MCF 10A (cell line): ENCODE measurements around the gene LTBP3. TPM values are rescaled to one million over a fixed set of nuclear protein-coding genes. Genes with fewer than 3 reads are reported as not detected.
A peak's percentile ranks its signal among the peaks of the same experiment; 100 is the strongest.

Experiments used
- BruUV-seq: library from RNA; stranded (reverse); fragments of 400-500 nt; replicated peaks from 2 replicates; lab custom pipeline; 2021; lab: Mats Ljungman, UMichigan
- CTCF ChIA-PET: fragments of 300-600 bp; sonication (Branson Sonifier 250); formaldehyde crosslinking; extraction: SDS; loops from one replicate; lab custom pipeline; 2021; ENCODE audit warnings: antibody characterized with exemption, inconsistent platforms; lab: Yijun Ruan, JAX
- POLR2A ChIA-PET: fragments of 300-600, 350-650 bp; sonication (Branson Sonifier 250); formaldehyde crosslinking; extraction: SDS; loops from one replicate; lab custom pipeline; 2020; ENCODE audit warnings: antibody characterized with exemption, inconsistent platforms; lab: Yijun Ruan, JAX
- DNase-seq: peaks from one replicate; pipeline ENCODE4 v3.0.0-alpha.2; 2018; ENCODE audit not compliant: unreplicated experiment
- H3K27ac Mint-ChIP-seq: one replicate; pipeline ENCODE4 v1.8.0; 2022; ENCODE audit warnings: mild to moderate bottlenecking, low read depth, mixed read lengths; ENCODE audit not compliant: unreplicated experiment
- H3K27me3 Mint-ChIP-seq: one replicate; pipeline ENCODE4 v1.8.0; 2022; ENCODE audit warnings: mixed read lengths; ENCODE audit not compliant: insufficient read depth, unreplicated experiment
- H3K36me3 Mint-ChIP-seq: one replicate; pipeline ENCODE4 v1.8.0; 2022; ENCODE audit warnings: mild to moderate bottlenecking, moderate library complexity, mixed read lengths; ENCODE audit not compliant: insufficient read depth, unreplicated experiment
- H3K4me1 Mint-ChIP-seq: one replicate; pipeline ENCODE4 v1.8.0; 2022; ENCODE audit warnings: mixed read lengths; ENCODE audit not compliant: insufficient read depth, unreplicated experiment
- H3K4me3 Mint-ChIP-seq: one replicate; pipeline ENCODE4 v1.8.0; 2022; ENCODE audit warnings: mild to moderate bottlenecking, moderate library complexity, mixed read lengths; ENCODE audit not compliant: unreplicated experiment
- H3K9me3 Mint-ChIP-seq: one replicate; pipeline ENCODE4 v1.8.0; 2022; ENCODE audit warnings: mixed read lengths; ENCODE audit not compliant: unreplicated experiment
- intact Hi-C: fragments of 100-400 bp; cut with micrococcal nuclease; formaldehyde crosslinking; loops from 2 replicates; pipeline ENCODE4 v1.14.1; 2022
- total RNA-seq: library from RNA; stranded (reverse); gene quantifications from 2 replicates; pipeline ENCODE4 v1.2.3, GENCODE V29; 2022
- TF ChIP-seq, protein P1 (sequence below): fragments of 200-600 bp; IDR thresholded peaks from one replicate; pipeline ENCODE4 v1.8.0; 2022; ENCODE audit warnings: antibody characterized with exemption, mild to moderate bottlenecking; ENCODE audit not compliant: unreplicated experiment

The LTBP3 gene
- total RNA-seq, 1 experiment from 2014 or later: 10.6 TPM

DNA sequence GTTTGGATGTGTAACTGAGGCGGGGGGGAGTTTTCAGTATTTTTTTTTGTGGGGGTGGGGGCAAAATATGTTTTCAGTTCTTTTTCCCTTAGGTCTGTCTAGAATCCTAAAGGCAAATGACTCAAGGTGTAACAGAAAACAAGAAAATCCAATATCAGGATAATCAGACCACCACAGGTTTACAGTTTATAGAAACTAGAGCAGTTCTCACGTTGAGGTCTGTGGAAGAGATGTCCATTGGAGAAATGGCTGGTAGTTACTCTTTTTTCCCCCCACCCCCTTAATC is 57.0 kb downstream of the LTBP3 start:
- CTCF ChIA-PET: interaction anchor here (1.0 to 1.8 kb wide), 2 partner anchors 8 to 84 kb away, joined by 5 to 7 read pairs; no protein-coding TSS in a partner anchor
- intact Hi-C loops: no loop called here
- no peaks in the 10 kb centered on the region for H3K9me3 Mint-ChIP-seq
- no peaks in the 10 kb centered on the region for H3K36me3 Mint-ChIP-seq
- no peak overlapping the region for H3K4me3 Mint-ChIP-seq
- no TSS peak for BruUV-seq
- POLR2A ChIA-PET: interaction anchor here (1.3 to 30.1 kb wide), 14 partner anchors 9 to 185 kb away, joined by 3 to 2994 read pairs (median 50); partner anchors contain the start of genes FRMD8, MALAT1, NEAT1 and SLC25A45
- H3K27me3 Mint-ChIP-seq: no peaks in the 10 kb centered on the region
- TF ChIP-seq, protein P1, sequence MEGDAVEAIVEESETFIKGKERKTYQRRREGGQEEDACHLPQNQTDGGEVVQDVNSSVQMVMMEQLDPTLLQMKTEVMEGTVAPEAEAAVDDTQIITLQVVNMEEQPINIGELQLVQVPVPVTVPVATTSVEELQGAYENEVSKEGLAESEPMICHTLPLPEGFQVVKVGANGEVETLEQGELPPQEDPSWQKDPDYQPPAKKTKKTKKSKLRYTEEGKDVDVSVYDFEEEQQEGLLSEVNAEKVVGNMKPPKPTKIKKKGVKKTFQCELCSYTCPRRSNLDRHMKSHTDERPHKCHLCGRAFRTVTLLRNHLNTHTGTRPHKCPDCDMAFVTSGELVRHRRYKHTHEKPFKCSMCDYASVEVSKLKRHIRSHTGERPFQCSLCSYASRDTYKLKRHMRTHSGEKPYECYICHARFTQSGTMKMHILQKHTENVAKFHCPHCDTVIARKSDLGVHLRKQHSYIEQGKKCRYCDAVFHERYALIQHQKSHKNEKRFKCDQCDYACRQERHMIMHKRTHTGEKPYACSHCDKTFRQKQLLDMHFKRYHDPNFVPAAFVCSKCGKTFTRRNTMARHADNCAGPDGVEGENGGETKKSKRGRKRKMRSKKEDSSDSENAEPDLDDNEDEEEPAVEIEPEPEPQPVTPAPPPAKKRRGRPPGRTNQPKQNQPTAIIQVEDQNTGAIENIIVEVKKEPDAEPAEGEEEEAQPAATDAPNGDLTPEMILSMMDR: no peak
- no peak overlapping the region for H3K27ac Mint-ChIP-seq
- peaks cover 9% of the 10 kb centered on the region for H3K4me1 Mint-ChIP-seq
- peak; percentile 40 for DNase-seq

GRCh38 chr11:65500387-65501185 is 57.6 kb downstream of the LTBP3 start:
- no peaks in the 10 kb centered on the region for H3K9me3 Mint-ChIP-seq
- ChIA-PET POLR2A (interaction anchor here (0.7 to 30.1 kb wide), 19 partner anchors 4 to 407 kb away, joined by 3 to 2994 read pairs (median 26); partner anchors contain the start of genes DPF2, FAM89B, FRMD8 and MALAT1), CTCF (interaction anchor here (0.7 to 1.5 kb wide), 3 partner anchors 22 to 45 kb away, joined by 3 to 4 read pairs (median 4); no protein-coding TSS in a partner anchor)
- intact Hi-C loops: no loop called here
- no peaks in the 10 kb centered on the region for H3K36me3 Mint-ChIP-seq
- peak; percentile 63 for DNase-seq
- no peaks in the 10 kb centered on the region for H3K27me3 Mint-ChIP-seq
- TF ChIP-seq, protein P1: no peak
- BruUV-seq: no TSS peak
- no peak overlapping the region for H3K4me3 Mint-ChIP-seq
- H3K27ac Mint-ChIP-seq: no peak overlapping the region
- H3K4me1 Mint-ChIP-seq: peaks cover 7% of the 10 kb centered on the region

GRCh38 chr11:65499713-65500386 is 58.3 kb downstream of the LTBP3 start:
- CTCF ChIA-PET: interaction anchor here (0.6 to 1.7 kb wide), 9 partner anchors 11 to 85 kb away, joined by 3 to 7 read pairs (median 4); no protein-coding TSS in a partner anchor
- POLR2A ChIA-PET: interaction anchor here (0.7 to 30.1 kb wide), 23 partner anchors 4 to 503 kb away, joined by 3 to 2994 read pairs (median 21); partner anchors contain the start of genes BANF1, DPF2, EIF1AD and FAM89B
- BruUV-seq: no TSS peak
- peak; percentile 19 for DNase-seq
- Mint-ChIP-seq H3K4me1 (peaks cover 7% of the 10 kb centered on the region), H3K4me3 (no peak overlapping the region), H3K9me3 (no peaks in the 10 kb centered on the region), H3K27ac (no peak overlapping the region), H3K36me3 (no peaks in the 10 kb centered on the region), H3K27me3 (no peaks in the 10 kb centered on the region)
- TF ChIP-seq, protein P1: no peak
- intact Hi-C loops: loop anchor here (1.0 kb wide), 1 partner anchor 78 kb away; the partner anchor contains the start of gene NEAT1
